ENCODE data around the gene SEC16A.
"Not testable (repeated sequence)": the region's sequence is repeated elsewhere in the genome, so short reads cannot be mapped to it uniquely, and the experiment has no call there.

The SEC16A gene

GRCh38 chr9:136436055-136436634, 46.7 kb downstream of the SEC16A start:
- DNase-seq = no peak

GRCh38 chr9:136434580-136435169, 48.2 kb downstream of the SEC16A start:
- DNase-seq = no peak

- no peak for DNase-seq
Observed at GRCh38 chr9:136433849-136434579, 48.8 kb downstream of the SEC16A start.

- no peak for DNase-seq
Observed at GRCh38 chr9:136433043-136433715, 49.7 kb downstream of the SEC16A start.

- DNase-seq = no peak
Observed at GRCh38 chr9:136432591-136432990, 50.2 kb downstream of the SEC16A start.

- DNase-seq = no peak
Observed at GRCh38 chr9:136431782-136432350, 51.0 kb downstream of the SEC16A start.

- DNase-seq = no peak
Observed at GRCh38 chr9:136430588-136431234, 52.1 kb downstream of the SEC16A start.

GRCh38 chr9:136429683-136430491, 53.0 kb downstream of the SEC16A start:
- DNase-seq = no peak

GRCh38 chr9:136429075-136429628, 53.7 kb downstream of the SEC16A start:
- DNase-seq = no peak

- DNase-seq = no peak
Observed at GRCh38 chr9:136426787-136427186, 56.1 kb downstream of the SEC16A start.

GRCh38 chr9:136425367-136425766, 57.5 kb downstream of the SEC16A start:
- DNase-seq = not testable (repeated sequence)

- no peak for DNase-seq
Observed at GRCh38 chr9:136424750-136425362, 58.0 kb downstream of the SEC16A start.

GRCh38 chr9:136423432-136424146, 59.3 kb downstream of the SEC16A start:
- no peak for DNase-seq

- no peak for DNase-seq
Observed at GRCh38 chr9:136422876-136423275, 60.0 kb downstream of the SEC16A start.

GRCh38 chr9:136421791-136422190, 61.0 kb downstream of the SEC16A start:
- no peak for DNase-seq

GRCh38 chr9:136419092-136419420, 63.8 kb downstream of the SEC16A start:
- DNase-seq = no peak

GRCh38 chr9:136418182-136419091, 64.4 kb downstream of the SEC16A start:
- DNase-seq = no peak

GRCh38 chr9:136416914-136417313, 65.9 kb downstream of the SEC16A start:
- no peak for DNase-seq

GRCh38 chr9:136416427-136416826, 66.4 kb downstream of the SEC16A start:
- DNase-seq = no peak

GRCh38 chr9:136412962-136413361, 69.9 kb downstream of the SEC16A start:
- DNase-seq = no peak
